NCI-H446 treated with DMSO at 0.1 percent for 48 hours (cell line): Measurements from ENCODE around the gene WFDC1.

Experiments
- DNase-seq: peaks from one replicate; lab custom pipeline; 2025; lab: John Stamatoyannopoulos, UW

WFDC1 gene

GRCh38 chr16:84378099-84378498, 83.4 kb downstream of the WFDC1 start:
- no peak for DNase-seq

GRCh38 chr16:84378567-84378966, 83.9 kb downstream of the WFDC1 start:
- DNase-seq, result no peak

GRCh38 chr16:84379008-84379708, 84.5 kb downstream of the WFDC1 start:
- no peak for DNase-seq
